DND-41 (cell line): ENCODE results near the gene CRYL1.

Experiments
- ATAC-seq: fragments of 200-7000 bp; cut with Tn5 transposase; 3 replicates; pipeline ENCODE4 v1.9.1; 2021; ENCODE audit warnings: low read depth; ENCODE audit not compliant: insufficient read depth
- DNase-seq: peaks from one replicate; pipeline ENCODE4 v3.0.0-alpha.2; 2020
- H2AFZ ChIP-seq: 2 replicates; pipeline ENCODE4 v1.6.0; 2012; ENCODE audit warnings: low read depth, low read length
- H3K27ac ChIP-seq: 2 replicates; pipeline ENCODE4 v1.5.1; 2012; ENCODE audit warnings: low read length, inconsistent platforms
- H3K27me3 ChIP-seq: fragments of 200-600 bp; sonication (generic); 2 replicates; pipeline ENCODE4 v1.6.0; 2012; ENCODE audit warnings: low read length, mild to moderate bottlenecking, inconsistent platforms; ENCODE audit not compliant: insufficient read depth, poor library complexity
- H3K36me3 ChIP-seq: 2 replicates; pipeline ENCODE4 v1.5.1; 2012; ENCODE audit warnings: low read length, inconsistent platforms; ENCODE audit not compliant: insufficient read depth
- H3K4me1 ChIP-seq: 2 replicates; pipeline ENCODE4 v1.5.1; 2012; ENCODE audit warnings: mild to moderate bottlenecking, low read length; ENCODE audit not compliant: insufficient read depth
- H3K4me2 ChIP-seq: 2 replicates; pipeline ENCODE4 v1.6.0; 2012; ENCODE audit warnings: mild to moderate bottlenecking, moderate library complexity, low read length, inconsistent platforms; ENCODE audit not compliant: insufficient read depth
- H3K4me3 ChIP-seq, 2 experiments: fragments of 200-600 bp in 1 of 2; shearing (Covaris generic) in 1 of 2; 2 replicates each; pipeline ENCODE4 v1.5.1; 2012 to 2016; ENCODE audit warnings: inconsistent platforms in 2 of 2, low read length in 2 of 2, mild to moderate bottlenecking in 2 of 2, low read depth in 1 of 2, moderate library complexity in 1 of 2
- H3K79me2 ChIP-seq: 2 replicates; pipeline ENCODE4 v1.6.0; 2012; ENCODE audit warnings: low read length, inconsistent platforms; ENCODE audit not compliant: insufficient read depth
- H3K9ac ChIP-seq: 2 replicates; pipeline ENCODE4 v1.6.0; 2012; ENCODE audit warnings: low read depth, mild to moderate bottlenecking, inconsistent platforms, low read length, moderate library complexity
- H3K9me3 ChIP-seq: 2 replicates; pipeline ENCODE4 v1.5.1; 2012; ENCODE audit warnings: low read length, moderate library complexity, mild to moderate bottlenecking, inconsistent platforms; ENCODE audit not compliant: insufficient read depth, severe bottlenecking
- H4K20me1 ChIP-seq: 2 replicates; pipeline ENCODE4 v1.6.0; 2012; ENCODE audit warnings: low read length; ENCODE audit not compliant: insufficient read depth
- EZH2 ChIP-seq: IDR thresholded peaks from 3 replicates; pipeline ENCODE4 v1.6.1; 2012; ENCODE audit warnings: borderline replicate concordance, low read depth, mild to moderate bottlenecking, moderate library complexity, low read length, inconsistent platforms; ENCODE audit not compliant: severe bottlenecking
- TF ChIP-seq, protein P1 (sequence below): IDR thresholded peaks from 2 replicates; pipeline ENCODE4 v1.5.1; 2012; ENCODE audit warnings: borderline replicate concordance, low read length, moderate library complexity, mild to moderate bottlenecking; ENCODE audit not compliant: poor library complexity, severe bottlenecking; ENCODE audit errors: extremely low read depth

Gene CRYL1

DNA sequence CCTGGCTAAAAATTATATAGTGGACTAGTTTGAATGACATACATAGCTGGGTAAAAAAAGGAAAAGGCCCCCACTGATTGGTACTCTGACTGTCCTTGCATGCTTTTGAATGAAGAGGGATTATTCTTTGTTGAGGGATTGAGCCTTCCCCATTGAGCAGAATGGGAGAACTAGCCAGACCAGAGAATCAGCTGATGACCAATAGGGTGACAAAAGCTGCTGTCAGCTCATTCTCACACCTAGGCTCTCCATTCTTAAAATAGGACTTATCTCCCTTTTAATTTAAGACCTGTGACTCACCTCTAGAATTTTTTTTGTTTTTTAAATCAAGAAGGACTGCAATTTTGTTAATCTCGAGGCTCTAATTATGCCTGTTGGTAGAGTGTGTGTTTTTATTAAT, 79.3 kb downstream of the CRYL1 start:
- ATAC-seq: no peak
- Histone ChIP-seq H3K4me2 (no peak overlapping the region), H3K79me2 (no peaks in the 10 kb centered on the region), H3K36me3 (no peaks in the 10 kb centered on the region), H3K27me3 (no peaks in the 10 kb centered on the region), H3K9me3 (peaks cover 18% of the 10 kb centered on the region), H3K4me3 (no peak overlapping the region), H4K20me1 (no peaks in the 10 kb centered on the region), H2AFZ (no peak overlapping the region), H3K4me1 (peaks cover 2% of the 10 kb centered on the region), H3K27ac (no peak overlapping the region), H3K9ac (no peak overlapping the region)
- DNase-seq: no peak
- TF ChIP-seq, protein P1, sequence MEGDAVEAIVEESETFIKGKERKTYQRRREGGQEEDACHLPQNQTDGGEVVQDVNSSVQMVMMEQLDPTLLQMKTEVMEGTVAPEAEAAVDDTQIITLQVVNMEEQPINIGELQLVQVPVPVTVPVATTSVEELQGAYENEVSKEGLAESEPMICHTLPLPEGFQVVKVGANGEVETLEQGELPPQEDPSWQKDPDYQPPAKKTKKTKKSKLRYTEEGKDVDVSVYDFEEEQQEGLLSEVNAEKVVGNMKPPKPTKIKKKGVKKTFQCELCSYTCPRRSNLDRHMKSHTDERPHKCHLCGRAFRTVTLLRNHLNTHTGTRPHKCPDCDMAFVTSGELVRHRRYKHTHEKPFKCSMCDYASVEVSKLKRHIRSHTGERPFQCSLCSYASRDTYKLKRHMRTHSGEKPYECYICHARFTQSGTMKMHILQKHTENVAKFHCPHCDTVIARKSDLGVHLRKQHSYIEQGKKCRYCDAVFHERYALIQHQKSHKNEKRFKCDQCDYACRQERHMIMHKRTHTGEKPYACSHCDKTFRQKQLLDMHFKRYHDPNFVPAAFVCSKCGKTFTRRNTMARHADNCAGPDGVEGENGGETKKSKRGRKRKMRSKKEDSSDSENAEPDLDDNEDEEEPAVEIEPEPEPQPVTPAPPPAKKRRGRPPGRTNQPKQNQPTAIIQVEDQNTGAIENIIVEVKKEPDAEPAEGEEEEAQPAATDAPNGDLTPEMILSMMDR: no peak
- TF ChIP-seq EZH2: no peak

DNA sequence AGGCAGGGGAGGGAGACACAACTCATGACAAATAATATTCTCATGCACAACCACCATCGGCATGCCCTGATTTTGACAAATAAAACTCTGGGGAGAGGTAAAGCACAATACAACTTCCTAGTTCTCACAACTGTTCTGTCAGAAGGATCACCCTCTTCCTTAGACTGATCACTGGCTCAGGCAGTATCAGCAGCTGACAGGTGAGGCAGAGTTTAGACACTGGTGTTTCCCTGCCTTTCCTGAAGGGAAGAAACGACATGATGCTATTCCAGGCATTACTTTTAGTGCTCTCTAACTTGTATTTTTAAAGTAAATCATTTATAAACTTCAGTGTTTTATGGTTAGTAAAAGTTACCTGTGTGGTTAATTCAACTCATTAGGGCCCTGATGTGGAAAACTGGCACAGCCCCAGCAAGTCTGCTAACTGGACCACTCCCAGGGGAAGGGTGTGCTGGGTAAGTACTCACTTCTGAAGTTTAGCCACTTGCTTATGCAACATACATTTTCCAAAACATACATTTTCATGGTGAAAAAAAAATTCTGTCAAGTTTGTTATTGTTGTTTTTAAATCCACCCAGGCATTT, 82.8 kb downstream of the CRYL1 start:
- H3K79me2 ChIP-seq: no peaks in the 10 kb centered on the region
- no peak overlapping the region for H3K4me3 ChIP-seq
- no peaks in the 10 kb centered on the region for H3K36me3 ChIP-seq
- no peaks in the 10 kb centered on the region for H4K20me1 ChIP-seq
- TF ChIP-seq EZH2: no peak
- H2AFZ ChIP-seq: no peak overlapping the region
- H3K9ac ChIP-seq: no peak overlapping the region
- DNase-seq: no peak
- H3K27ac ChIP-seq: no peak overlapping the region
- H3K9me3 ChIP-seq: peaks cover 7% of the 10 kb centered on the region
- H3K4me1 ChIP-seq: no peaks in the 10 kb centered on the region
- no peaks in the 10 kb centered on the region for H3K27me3 ChIP-seq
- no peak for ATAC-seq
- H3K4me2 ChIP-seq: no peak overlapping the region

- Histone ChIP-seq H3K27ac (no peak overlapping the region), H4K20me1 (no peaks in the 10 kb centered on the region), H3K9me3 (peaks cover 7% of the 10 kb centered on the region), H3K4me3 (no peak overlapping the region), H3K9ac (no peak overlapping the region), H2AFZ (no peak overlapping the region), H3K4me1 (no peaks in the 10 kb centered on the region), H3K79me2 (no peaks in the 10 kb centered on the region), H3K27me3 (no peaks in the 10 kb centered on the region), H3K4me2 (no peak overlapping the region), H3K36me3 (no peaks in the 10 kb centered on the region)
- DNase-seq: no peak
- ATAC-seq: no peak
- TF ChIP-seq, protein P1: no peak
- no peak for TF ChIP-seq EZH2
Observed at GRCh38 chr13:20442375-20442774, 83.3 kb downstream of the CRYL1 start.

- Histone ChIP-seq H3K79me2 (no peaks in the 10 kb centered on the region), H3K4me1 (no peaks in the 10 kb centered on the region), H3K9me3 (peaks cover 7% of the 10 kb centered on the region), H3K27ac (no peak overlapping the region), H3K36me3 (no peaks in the 10 kb centered on the region), H4K20me1 (no peaks in the 10 kb centered on the region), H2AFZ (no peak overlapping the region), H3K9ac (no peak overlapping the region), H3K4me2 (no peak overlapping the region), H3K27me3 (no peaks in the 10 kb centered on the region), H3K4me3 (no peak overlapping the region)
- DNase-seq (no peak), ATAC-seq (no peak)
- TF ChIP-seq, protein P1: no peak
- no peak for TF ChIP-seq EZH2
Observed at GRCh38 chr13:20441879-20442278, 83.8 kb downstream of the CRYL1 start.
